Thoracic aorta (tissue), 2 donors: ENCODE measurements around the gene TLE3. TPM values are rescaled to one million over a fixed set of nuclear protein-coding genes. Genes with fewer than 3 reads are reported as not detected.

ENCODE experiments used
- ATAC-seq: fragments of 150-250 bp; one replicate; pipeline ENCODE4 v1.8.0; 2017; ENCODE audit warnings: low read depth; ENCODE audit not compliant: insufficient number of reproducible peaks, low FRiP score
- DNase-seq: peaks from one replicate; pipeline ENCODE4 v3.0.0-alpha.2; 2020; ENCODE audit warnings: low spot score
- H3K27ac ChIP-seq, 2 donors: fragments of 200-600 bp; sonication (generic); 1 replicate in 1 of 2; 2 replicates in 1 of 2; pipeline ENCODE4 v1.5.1; 2016; ENCODE audit warnings: mild to moderate bottlenecking in 2 of 2, moderate library complexity in 2 of 2
- H3K27me3 ChIP-seq: fragments of 200-600 bp; sonication (generic); replicated peaks from 2 replicates; pipeline ENCODE4 v1.6.0; 2016; ENCODE audit warnings: mild to moderate bottlenecking; ENCODE audit not compliant: insufficient read depth
- H3K36me3 ChIP-seq: fragments of 200-600 bp; sonication (generic); one replicate; pipeline ENCODE4 v1.5.1; 2016
- H3K4me1 ChIP-seq, 2 donors: fragments of 200-600 bp; sonication (generic); 1 replicate in 1 of 2; 2 replicates in 1 of 2; pipeline versions ENCODE4 v1.5.1 to v1.6.0; 2016; ENCODE audit warnings: low read depth in 2 of 2, mild to moderate bottlenecking in 1 of 2; ENCODE audit not compliant: control insufficient read depth in 1 of 2
- H3K4me3 ChIP-seq: fragments of 200-600 bp; sonication (generic); 2 replicates; pipeline ENCODE4 v1.5.1; 2016; ENCODE audit warnings: mild to moderate bottlenecking
- H3K9me3 ChIP-seq: fragments of 200-600 bp; sonication (generic); 2 replicates; pipeline ENCODE4 v1.5.1; 2016
- total RNA-seq, 2 donors: library from RNA; depleted of rRNA; stranded (reverse); fragments of >200 nt; gene quantifications; one replicate each; pipeline versions ENCODE4 v1.1.0 to v1.2.3, GENCODE V29; 2016
- TF ChIP-seq, protein P1 (sequence below): fragments of 200-600 bp; sonication (generic); IDR thresholded peaks from one replicate; pipeline ENCODE4 v1.5.1; 2019; ENCODE audit warnings: antibody characterized with exemption

The TLE3 gene
- total RNA-seq, 2 donors from 2014 or later, result 78.3 to 124 TPM

DNA sequence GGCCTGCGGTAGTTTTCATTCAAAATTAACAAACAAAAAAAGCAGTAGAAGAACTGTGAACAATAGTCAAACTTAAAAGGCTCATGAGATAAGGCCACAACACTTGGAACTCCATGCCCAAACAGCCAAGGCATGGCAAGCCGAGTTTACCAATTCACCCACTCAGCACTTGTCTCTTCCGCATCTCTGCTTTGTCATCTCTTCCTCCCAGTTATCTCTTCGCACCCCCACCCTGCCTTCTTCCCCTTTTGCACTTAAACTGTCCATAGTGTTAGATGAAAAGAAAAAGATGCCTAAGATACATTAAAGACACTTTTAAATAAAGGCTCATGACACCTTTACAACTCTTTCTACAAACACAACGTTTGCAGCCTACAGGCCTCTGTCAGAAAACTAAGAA is 11.1 kb downstream of the TLE3 start:
- H3K36me3 ChIP-seq, result peaks cover 32% of the 10 kb centered on the region
- TF ChIP-seq, protein P1, sequence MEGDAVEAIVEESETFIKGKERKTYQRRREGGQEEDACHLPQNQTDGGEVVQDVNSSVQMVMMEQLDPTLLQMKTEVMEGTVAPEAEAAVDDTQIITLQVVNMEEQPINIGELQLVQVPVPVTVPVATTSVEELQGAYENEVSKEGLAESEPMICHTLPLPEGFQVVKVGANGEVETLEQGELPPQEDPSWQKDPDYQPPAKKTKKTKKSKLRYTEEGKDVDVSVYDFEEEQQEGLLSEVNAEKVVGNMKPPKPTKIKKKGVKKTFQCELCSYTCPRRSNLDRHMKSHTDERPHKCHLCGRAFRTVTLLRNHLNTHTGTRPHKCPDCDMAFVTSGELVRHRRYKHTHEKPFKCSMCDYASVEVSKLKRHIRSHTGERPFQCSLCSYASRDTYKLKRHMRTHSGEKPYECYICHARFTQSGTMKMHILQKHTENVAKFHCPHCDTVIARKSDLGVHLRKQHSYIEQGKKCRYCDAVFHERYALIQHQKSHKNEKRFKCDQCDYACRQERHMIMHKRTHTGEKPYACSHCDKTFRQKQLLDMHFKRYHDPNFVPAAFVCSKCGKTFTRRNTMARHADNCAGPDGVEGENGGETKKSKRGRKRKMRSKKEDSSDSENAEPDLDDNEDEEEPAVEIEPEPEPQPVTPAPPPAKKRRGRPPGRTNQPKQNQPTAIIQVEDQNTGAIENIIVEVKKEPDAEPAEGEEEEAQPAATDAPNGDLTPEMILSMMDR, result no peak
- DNase-seq (no peak), ATAC-seq (no peak)
- H3K4me3 ChIP-seq, result no peak overlapping the region
- H3K9me3 ChIP-seq, result no peaks in the 10 kb centered on the region
- no peaks in the 10 kb centered on the region for H3K27me3 ChIP-seq
- H3K27ac ChIP-seq, result no peak overlapping the region
- H3K4me1 ChIP-seq, result peaks cover 0 to 16% of the 10 kb centered on the region in 2 donors

DNA sequence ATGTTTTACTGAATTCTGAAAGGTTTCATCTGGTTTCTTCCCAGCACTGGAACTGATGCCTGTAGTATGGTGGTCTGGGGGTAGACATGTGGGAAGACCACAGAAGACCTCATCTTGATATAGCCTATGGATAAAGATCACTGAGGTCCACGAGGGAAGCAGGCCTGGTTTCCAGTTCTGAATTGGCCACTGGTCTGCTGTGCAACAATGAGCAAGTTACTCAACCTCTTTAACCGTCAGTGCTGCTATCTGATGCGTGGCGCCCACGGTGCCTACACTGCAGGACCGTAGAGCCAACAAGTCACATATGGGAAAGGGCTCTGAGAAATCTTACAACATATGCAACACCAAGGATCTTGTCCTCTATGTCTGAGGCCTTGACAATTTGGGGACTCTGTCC is 13.3 kb downstream of the TLE3 start:
- ATAC-seq, result no peak
- no peak overlapping the region for H3K4me3 ChIP-seq
- H3K4me1 ChIP-seq, result peaks cover 0 to 14% of the 10 kb centered on the region in 2 donors
- DNase-seq, result no peak
- H3K9me3 ChIP-seq, result no peaks in the 10 kb centered on the region
- H3K27ac ChIP-seq, result no peak overlapping the region
- TF ChIP-seq, protein P1, result no peak
- no peaks in the 10 kb centered on the region for H3K27me3 ChIP-seq
- H3K36me3 ChIP-seq, result peaks cover 28% of the 10 kb centered on the region

DNA sequence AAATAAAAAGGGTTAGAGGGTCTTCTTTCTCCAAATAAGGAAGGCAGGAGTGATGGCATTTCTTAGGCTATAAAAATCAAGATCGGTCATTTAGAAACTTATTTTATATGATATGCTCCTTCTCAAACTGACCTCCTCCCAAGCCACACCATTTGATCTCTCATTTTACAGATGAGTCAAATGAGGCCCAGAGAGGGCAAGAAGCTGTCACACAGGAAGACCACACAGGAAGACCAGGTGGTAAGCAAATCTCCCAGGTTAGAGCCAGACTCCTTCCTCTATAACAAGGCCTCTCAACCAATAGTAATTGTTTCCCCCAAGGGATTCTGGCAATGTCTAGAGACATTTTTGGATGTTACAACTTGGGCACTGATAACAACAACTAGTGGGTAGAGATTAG is 13.8 kb downstream of the TLE3 start:
- ATAC-seq, result no peak
- DNase-seq, result no peak
- H3K27me3 ChIP-seq, result no peaks in the 10 kb centered on the region
- peaks cover 28% of the 10 kb centered on the region for H3K36me3 ChIP-seq
- TF ChIP-seq, protein P1, result no peak
- H3K4me3 ChIP-seq, result no peak overlapping the region
- no peak overlapping the region for H3K27ac ChIP-seq
- peaks cover 2 to 14% of the 10 kb centered on the region in 2 donors for H3K4me1 ChIP-seq
- H3K9me3 ChIP-seq, result no peaks in the 10 kb centered on the region

DNA sequence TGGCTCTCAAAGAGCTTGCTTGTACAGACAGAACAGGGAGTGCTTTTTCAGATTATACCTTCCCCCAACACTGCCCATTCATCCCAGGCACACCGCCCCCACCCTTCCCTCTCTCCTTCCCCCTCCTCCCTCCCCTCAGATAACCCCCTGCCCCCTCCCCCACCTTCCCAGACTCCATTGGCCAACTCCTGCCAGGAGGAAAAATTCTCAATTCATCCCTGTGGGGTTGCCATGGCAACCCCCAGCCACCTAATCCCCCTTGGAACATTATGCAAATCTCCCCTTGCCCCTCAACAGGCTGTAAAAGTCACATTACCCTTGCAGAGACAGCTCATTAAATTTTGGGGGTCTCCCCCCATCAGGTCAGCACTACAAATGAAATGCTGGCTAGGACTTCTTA is 14.3 kb downstream of the TLE3 start:
- Histone ChIP-seq H3K4me3 (no peak overlapping the region), H3K27me3 (no peaks in the 10 kb centered on the region), H3K27ac (no peak overlapping the region), H3K4me1 (peaks cover 2 to 19% of the 10 kb centered on the region in 2 donors), H3K9me3 (no peaks in the 10 kb centered on the region), H3K36me3 (peaks cover 28% of the 10 kb centered on the region)
- no peak for ATAC-seq
- no peak for DNase-seq
- TF ChIP-seq, protein P1, result no peak

DNA sequence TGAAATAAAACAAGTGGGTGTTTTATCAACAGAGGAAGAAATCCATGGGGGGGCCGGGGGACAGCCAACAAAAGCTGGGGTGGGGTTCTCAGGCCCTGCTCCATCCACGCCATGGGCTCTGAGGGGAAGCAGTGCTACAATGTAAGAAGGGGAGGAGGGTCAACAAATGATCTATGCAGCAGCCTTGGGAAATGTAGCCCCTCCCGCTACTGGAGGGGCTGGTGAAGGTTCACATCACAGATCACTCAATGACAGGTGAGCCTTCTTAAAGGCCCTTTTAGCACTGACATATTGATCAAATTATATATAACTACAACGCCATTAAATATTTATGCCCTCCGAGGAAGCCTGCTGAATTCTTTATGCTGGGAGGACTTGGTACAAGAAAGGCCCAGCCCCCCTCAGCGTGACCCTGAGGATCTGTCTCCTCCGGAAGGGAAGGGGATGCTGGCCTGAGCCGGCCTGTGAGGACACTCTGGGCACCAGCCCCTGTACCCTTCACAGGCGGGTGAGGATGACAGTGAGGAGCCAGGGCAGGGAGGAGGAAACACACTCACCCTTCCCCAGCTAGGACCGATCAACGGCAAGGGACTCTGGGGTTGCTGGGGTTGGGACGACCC is 15.3 kb downstream of the TLE3 start:
- ATAC-seq (no peak), DNase-seq (no peak)
- Histone ChIP-seq H3K36me3 (peaks cover 26% of the 10 kb centered on the region), H3K27me3 (no peaks in the 10 kb centered on the region), H3K9me3 (no peaks in the 10 kb centered on the region), H3K4me3 (no peak overlapping the region), H3K4me1 (peaks cover 2 to 24% of the 10 kb centered on the region in 2 donors), H3K27ac (no peak overlapping the region)
- TF ChIP-seq, protein P1, result no peak
